GM19240 (cell line): ENCODE data around the gene VEGFA.

Experiments used
- DNase-seq: peaks from one replicate; pipeline ENCODE4 v3.0.0; 2011; ENCODE audit warnings: low spot score; ENCODE audit not compliant: insufficient read length

VEGFA gene

DNA sequence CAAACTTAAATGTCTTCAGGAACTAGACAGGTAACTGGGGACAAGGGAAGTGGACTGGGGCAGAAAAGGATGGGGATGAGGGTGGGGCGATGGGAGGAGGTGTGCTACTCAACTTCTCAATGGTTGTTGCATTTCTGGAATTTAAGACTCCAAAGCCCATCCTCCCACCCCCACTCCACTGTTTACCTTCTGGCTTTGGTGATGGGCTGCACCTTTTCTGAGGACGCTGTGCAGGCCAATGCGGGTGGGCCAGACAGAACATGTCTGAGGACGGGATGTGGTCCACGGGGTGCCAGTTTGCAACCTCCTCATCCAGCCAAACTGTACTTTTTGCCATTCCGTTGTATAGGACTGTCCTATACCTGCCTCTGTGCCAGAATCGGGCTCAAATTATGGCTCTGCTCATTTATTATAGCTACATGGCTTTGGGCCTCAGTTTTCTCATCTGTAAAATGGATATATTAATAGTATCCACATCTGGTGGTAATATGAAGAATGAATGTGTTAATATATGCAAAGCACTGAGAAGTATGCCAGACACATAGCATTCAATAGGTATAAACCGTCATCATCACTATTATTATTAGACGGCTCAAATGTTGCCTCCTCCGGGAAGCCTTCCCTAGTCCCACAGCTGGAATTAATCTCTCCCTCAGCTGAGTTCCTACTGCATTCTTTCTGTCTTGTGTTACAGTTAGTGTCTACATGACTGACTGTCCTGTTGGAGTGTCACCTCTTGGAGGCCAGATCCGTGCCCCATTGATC lies 31.0 kb upstream of the VEGFA start:
- no peak for DNase-seq

DNA sequence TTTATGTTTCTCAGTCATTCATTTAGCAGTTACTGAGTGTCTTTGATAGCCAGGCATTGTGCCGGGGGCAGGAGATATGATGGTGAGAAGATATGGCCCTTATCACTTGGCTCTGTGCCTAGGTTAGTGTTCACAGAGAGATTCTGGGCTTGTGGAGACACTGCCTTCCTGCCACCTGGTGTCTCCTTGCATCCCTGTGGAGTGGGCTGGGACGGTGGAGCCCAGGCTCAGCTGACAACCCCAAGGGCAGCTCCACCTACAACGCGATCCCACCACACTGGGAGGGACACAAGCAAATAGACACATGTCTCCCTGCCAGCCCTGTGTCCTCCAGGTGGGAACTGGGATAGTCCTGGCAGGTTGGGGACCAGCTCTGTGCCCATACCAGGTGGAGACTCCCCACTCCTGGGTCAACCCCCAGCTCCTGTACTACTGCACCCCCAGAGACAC lies 30.3 kb upstream of the VEGFA start:
- no peak for DNase-seq

DNA sequence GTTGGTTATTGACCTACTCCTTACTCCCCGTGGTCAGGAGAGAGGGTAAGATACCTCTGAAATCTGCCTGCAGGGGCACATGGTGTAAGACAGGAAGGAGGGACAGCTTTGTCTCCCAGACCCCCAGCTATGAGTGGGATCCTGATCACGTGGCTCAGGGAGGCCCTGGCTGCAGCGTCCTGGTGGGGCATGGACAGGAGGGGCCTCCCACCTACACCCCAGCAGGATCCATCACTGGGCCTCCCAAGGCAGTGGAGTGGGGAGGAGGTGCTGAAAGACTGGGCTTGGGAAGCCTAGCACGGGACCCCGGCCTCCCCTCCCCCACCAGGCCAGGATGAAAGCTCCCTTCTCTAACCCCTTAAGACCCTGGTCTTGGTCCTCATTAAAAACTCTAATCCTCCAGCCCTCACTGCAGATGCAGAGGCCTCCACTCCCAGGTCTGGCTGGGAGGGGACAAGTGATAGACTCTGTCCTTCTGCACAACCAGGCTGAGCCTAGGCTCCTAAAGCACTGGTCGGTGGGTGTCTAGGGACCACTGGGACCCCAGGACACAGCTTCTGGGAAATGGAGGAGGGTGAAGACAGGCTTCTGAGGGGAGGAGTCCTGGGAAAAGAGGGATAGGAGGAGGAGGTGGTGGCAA lies 29.6 kb upstream of the VEGFA start:
- no peak for DNase-seq

DNA sequence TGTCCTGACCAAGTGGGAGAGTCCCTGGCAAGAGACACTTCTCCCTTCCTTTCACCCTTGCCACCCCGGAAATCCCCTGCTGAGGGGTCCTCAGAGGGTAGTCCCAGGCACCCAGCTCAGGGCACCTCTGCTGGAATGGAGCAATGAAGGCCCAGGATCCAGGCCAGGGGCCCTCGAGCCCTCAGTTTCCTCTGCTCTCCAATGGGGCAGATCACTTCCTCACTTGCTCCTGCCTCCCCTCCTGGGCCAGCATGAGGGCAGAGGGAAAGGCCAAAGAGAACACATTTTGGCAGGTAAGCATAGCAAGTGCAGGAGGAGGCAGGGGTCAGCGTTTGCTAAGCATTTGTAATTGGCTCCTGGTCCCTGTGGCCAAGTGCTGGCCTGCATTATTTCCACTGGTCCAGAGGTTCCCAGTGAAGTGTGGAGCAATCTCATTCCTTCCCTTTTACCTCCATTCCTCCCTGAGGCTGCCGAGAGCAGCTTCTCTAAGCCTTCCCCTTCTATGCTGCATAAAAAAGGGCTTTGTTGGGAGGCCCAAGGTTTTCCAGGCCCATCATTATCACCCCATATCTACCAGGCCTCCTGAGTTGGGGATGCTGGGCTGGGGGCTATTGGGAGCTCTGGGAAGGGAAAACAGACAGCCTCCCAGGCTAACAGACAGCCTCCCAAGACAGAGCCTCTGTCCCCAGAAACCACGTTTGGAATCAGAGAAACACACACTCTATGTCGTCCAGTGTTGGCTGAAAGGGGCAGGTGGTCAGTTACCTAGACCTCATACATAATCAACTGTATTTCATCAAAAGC lies 28.8 kb upstream of the VEGFA start:
- DNase-seq, result no peak

DNA sequence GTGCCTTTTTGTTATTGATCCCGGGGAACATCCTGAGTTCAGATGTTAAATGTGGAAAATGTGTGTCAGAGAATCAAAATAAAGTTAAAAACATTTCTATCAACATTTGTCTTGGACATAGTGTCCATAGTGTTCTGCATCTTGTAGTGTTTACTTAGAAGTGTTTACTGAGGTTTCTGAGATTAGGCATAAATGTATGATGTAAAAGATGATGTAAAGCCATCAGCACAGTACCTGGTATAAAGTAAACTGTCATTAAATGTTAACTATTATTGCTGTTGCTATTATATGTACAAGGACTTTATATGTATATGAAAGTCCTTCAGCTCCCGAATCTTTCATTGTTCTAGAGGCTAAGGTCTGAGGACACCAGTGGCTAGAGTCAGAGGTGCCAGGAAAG lies 28.2 kb upstream of the VEGFA start:
- no peak for DNase-seq

DNA sequence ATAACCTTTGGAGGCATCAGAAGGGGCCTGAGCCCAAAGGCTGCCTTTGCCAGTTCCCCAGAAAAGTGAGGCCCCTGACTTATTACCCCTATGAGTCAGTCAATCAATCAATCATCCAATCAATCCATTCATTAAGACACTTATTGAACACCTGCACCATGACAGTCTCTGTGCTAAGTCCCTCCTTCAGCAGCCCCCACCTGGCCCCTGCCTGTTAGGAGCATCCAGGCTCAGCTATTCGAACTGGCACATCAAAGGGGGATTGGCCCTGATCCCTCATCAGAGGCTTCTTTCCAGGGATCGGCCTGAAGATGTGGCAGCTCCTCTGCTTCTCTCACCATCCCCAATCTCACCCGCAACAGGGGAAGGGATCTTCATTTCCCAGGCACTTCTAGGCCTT lies 27.7 kb upstream of the VEGFA start:
- no peak for DNase-seq

DNA sequence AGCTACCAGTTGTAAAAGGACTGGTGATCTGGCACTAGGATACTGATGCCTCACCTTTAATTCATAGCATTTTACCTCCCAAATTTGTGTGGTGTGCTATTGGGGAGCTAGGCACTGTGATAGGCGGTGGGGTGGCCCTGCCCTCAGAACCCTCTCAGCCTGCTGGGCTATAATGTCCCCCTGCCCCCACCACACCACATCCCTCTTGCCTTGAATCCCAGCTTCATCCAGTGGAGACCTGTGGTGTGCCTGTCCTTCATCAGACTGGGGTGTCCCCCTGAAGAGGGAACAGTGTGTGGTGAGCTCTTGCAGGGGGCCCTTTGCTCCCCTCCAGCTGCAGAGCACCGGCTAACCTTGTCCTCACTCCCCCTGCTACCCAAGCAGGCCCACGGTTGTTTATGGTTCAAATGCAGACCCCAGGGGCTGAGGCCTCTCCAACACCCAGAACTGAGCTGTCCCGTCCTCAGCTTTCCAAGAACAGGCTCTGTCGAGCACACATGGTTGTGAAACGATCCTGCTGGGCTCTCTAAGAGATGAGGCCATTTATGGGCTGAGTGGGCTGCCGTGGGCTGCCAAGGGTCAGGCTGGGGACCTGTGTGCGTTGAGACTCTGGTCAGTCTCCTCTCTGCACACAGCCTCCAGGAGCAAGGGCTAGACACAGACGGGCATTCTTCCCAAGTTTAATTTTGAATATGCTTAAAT lies 26.9 kb upstream of the VEGFA start:
- DNase-seq, result no peak

DNA sequence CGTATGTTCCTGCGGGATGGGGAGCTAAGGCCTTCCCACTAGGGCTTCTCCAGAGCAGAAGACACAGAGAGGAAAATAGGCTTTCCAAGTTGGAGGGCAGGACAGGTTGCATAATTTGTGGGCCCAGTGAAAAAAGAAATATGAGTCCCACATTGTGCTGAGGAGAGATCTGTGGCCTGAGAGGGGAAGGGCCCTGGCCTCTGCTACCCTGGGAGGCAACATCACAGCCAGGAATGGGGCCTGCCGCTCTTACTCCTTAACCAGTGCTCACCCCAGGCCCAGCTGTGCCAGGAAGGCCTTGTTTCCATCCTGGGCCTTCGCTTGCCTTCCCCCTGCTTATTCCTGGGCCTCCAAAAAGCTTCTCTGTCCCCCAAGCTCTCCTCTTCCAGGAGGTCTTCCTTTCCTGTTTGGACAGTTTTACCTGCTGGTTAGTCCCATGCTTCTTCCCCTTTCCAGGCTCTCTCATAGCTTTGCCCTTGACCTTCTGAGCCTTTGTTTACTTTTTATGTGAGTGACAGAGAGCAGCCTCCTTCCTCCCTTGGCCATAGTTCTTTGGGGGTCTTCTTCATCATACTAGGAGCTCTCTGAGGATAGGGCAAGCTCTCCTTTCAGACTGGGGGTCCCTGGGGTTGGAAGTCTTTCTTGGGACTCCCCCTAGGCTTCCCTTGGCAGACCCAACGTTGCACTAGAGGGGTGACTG lies 26.2 kb upstream of the VEGFA start:
- DNase-seq, result no peak

DNA sequence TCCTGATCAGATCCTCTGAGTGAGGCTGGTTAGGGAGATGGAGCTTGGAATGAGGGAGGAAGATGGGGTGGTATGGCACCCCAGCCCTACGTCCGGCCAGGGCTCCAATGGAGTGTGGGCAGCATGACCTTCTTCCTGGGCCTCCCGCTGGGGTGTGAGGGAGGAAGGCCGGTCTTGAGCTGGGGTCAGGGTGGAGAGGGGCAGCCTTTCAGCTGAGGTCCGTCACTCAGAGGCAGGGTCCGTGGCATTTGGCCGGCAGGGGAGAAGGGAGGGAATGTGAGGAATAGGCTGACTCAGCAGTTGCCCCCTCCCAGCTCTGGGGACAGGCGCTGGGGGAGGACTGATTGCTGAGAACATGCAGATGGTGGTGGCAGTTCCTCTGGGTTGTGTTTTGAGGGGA lies 25.5 kb upstream of the VEGFA start:
- no peak for DNase-seq

DNA sequence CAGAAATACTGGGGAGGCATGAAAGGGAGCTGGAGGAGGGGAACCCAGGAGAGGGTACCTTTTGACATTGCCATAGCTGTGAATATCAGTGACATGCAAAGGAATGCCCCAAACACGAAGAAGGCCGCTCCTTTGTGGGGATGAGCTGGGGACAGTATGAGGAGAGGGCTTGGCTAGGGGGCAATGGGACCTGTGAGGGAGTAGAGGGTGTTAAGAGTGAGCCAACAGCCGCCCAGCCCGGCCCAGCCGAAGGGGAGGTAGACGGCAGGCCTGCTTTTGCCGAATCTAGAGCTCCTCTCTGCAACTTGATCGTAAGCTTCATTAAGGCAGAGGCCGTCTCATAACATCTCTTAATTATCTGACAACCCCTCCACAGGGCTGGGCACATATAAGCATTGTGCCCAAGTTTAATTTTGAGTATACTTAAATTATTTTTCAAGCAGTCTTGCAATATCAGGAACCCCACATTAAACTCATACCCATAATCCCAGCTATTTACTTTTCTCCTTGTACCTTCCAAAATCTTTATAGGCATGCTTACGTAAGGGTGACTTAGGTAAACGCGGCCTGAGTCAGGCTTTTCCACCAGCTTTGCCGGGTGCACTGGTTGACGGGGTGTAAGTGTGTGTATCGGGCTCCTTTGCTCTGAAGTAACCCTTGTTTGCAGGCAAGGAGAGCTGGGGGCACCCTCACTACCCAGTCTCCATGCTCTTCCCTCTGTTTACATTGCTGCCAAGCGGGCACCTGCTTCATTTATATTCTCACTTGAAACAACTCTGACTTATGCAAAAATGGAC lies 24.9 kb upstream of the VEGFA start:
- no peak for DNase-seq

DNA sequence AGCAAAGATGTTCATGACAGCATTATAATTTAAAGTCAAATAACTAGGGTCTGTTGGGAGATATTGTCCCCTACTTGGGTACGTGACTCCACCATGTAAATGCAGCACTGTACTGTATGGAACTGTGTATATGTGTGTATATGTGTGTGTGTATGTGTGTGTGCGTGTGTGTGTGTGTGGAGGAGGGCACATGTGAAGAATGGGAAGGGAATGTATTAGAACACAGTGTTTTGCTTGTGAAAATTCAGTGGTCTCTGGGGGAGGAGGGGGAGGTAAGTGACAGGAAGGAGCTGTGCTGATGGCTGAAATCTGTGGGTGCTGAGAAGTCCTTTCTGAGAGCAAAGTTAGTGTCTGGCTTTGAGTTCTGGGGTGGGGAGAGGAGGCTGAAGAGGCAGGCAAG lies 23.9 kb upstream of the VEGFA start:
- DNase-seq, result no peak

DNA sequence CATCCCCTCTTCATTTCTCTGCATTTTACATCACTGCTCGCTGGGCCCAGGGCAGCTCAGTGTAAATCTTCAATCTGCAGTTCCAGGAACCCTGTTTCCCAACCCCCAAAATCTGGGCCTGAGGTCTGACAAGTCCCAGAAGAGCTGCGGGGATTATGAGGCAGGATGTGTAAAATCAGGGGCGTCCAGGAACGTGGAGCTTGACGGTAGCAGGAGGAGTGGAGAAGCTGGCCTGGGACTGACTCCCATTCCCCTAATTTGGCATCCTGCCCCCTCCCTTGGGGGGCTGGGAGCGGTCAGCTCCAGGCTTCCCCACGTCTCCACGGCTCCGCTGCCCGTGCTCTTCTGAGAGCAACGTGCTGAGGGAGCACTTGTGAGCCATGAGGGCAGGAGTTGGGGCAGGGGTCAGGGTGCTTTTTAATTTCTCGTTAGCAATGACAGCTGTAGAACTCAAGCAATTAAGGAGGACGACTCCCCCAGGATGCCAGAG lies 23.4 kb upstream of the VEGFA start:
- no peak for DNase-seq

DNA sequence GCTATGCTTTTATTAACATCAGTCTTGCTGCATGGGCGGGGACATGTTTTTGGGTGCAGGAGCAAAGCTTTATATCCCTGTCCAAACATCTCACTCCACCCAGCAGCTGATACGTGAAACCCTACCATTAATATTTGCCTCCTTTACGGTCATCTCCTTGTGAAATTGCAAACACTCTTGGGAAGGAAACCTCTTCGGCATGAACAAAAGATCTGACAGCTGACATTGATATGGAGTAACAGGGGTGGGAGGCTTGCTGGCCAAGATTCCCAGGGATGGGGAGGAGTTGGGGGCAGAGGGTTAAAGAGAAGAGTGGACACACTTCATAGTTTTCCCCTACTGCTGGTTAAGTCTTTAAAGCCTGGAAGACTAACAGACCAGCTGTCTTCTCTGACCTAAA lies 22.2 kb upstream of the VEGFA start:
- DNase-seq, result no peak

DNA sequence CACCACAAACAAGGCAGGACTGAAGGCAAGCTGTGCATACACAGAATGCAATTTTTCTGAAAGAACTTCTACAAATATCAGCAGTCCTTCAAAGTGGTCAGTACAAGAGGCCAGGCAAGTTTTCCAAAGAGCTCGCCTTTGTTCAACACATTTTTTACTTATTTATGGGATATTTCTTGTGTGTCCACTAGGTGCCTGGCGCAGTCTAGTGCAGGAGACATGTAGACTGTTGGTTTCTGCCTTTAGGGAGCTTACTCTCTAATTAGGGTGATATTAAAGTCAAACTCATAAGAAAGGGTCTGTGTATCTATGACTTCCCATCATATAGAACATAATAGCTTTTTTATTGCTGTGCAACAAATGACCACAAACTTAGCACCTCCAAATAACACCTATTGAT lies 21.2 kb upstream of the VEGFA start:
- no peak for DNase-seq

DNA sequence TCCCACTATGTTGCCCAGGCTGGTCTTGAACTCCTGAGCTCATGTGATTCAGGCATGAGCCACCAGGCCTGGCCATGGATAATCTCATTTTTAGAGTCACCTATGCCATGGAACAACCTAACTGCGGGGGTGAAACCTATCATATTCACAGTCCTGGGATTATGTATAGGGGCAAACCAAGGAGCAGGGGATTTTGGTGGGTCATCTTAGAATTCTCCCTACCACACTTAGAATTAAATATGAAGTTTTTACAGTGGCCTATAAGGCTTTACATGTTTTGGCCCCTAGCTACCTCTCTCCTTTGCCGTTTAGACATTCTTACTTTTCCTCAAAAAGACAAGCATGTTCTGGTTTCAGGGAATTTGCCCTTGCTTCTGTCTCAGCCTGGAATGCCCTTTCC lies 20.6 kb upstream of the VEGFA start:
- DNase-seq, result no peak

DNA sequence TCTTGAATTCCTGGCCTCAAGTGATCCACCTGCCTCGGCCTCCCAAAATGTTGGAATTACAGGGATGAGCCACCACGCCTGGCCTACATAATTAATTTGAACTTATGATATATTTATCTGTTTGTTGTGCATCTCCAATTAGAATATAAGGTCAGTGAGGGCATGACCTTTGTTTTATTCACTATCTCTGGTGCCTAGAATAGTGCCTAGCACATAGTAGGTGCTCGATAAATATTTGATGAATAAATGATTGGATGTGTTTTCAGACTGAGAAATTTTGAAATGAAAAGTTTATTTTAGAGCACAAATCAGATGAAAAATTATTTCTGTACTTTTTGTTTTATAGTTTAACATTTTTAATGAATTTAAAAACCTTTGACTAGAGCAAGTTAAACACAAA lies 19.4 kb upstream of the VEGFA start:
- no peak for DNase-seq

DNA sequence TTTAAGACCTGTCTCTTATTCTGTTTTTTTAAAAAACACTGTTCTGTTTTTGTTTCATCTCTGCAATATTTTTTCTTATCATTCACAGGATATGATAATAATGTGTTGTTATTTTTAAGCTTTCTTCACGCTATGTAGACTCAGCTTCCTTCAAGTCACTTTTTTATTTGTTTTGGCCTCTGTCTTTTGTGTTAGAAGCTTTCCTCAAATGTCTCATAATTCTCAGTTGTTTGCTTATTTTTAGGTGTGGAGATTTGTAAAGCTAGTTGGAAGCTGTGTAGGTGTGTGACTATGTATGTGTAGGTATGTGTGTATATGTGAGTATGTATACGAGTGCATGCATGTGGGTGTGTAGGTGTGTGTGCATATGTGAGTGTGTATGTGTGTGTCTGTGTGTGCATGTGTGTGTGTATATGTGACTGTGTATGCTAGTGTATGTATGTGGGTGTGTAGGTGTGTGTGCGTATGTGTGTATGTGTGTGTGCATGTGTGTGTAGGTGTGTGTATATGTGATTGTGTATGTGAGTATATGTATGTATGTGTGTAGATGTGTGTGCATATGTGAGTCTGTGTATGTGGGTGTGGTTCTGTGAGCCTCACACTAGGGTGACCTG lies 16.3 kb upstream of the VEGFA start:
- no peak for DNase-seq

DNA sequence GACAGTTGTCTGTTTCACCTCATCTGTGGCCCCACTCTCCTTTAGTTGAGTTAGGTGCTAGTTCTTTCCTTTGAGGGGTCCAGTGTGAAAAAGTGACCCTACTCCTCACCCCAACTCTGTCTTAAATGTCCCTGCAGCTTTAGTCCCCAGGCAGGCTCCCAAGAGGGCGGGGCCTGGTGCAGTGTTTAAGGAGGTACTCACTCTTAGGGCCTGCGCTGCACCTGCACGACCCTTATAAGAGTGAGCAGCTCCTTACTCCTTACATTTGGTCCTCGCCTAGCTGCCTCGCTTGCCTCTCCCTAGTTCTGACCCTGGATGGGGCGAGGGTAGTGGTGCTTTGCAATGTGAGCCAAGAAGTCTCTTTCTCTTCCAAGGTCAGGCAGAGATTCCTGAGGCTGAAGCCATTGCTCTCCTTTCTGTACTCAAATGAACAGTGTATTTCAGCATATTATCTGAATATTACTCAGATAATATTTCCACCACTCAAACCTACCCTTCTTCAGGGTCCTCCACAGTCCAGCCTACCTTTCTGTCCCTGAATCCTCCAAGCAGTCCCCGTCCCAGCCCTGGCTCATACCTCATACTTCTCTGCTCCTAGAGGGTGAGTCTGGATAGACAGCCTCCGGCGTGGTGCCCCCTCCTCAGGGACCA lies 11.9 kb upstream of the VEGFA start:
- no peak for DNase-seq

DNA sequence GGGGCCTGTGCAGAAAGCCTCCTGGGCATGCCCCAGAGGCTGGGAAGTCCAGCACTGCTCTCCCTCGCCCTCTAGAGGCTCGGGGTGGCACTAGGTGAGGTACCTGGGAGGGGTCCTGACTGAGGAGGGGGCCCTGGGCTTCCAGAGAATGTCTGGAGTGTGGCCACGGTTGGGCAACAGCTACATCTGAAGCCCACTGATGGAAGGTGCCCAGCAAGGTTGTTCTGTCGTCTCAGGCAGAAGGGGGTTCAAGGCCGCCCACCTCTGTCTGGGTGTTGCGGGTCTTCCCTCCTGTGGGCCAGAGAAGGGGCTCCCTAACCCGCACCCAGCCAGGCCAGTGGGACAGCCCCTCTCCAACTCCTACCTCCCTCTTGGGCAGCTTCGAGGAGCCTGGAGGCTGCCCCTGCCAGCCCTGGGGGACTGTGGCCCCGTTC lies 11.4 kb upstream of the VEGFA start:
- no peak for DNase-seq
